Uterus (tissue), 4 donors: Measurements from ENCODE around the gene LRRC59. TPM values are rescaled to one million over a fixed set of nuclear protein-coding genes. Genes with fewer than 3 reads are reported as not detected.

Experiments
- DNase-seq, 2 donors: peaks; one replicate each; pipeline ENCODE4 v3.0.0-alpha.2; 2019 to 2020
- H3K27ac ChIP-seq, 2 donors: fragments of 200-600 bp; sonication (generic); 1 replicate in 1 of 2; 2 replicates in 1 of 2; pipeline ENCODE4 v1.5.1; 2016 to 2018
- H3K27me3 ChIP-seq, 2 donors: fragments of 200-600 bp; sonication (generic); one replicate each; pipeline ENCODE4 v1.5.1; 2018 to 2019; ENCODE audit warnings: control low read depth in 1 of 2
- H3K36me3 ChIP-seq, 2 donors: fragments of 200-600 bp; sonication (generic); one replicate each; pipeline ENCODE4 v1.5.1; 2019; ENCODE audit warnings: control low read depth in 1 of 2
- H3K4me1 ChIP-seq, 2 donors: fragments of 200-600 bp; sonication (generic); one replicate each; pipeline ENCODE4 v1.5.1; 2018 to 2019; ENCODE audit warnings: control low read depth in 1 of 2
- H3K4me3 ChIP-seq, 2 donors: fragments of 200-600 bp; sonication (generic); 1 replicate in 1 of 2; 2 replicates in 1 of 2; pipeline ENCODE4 v1.5.1; 2018 to 2019; ENCODE audit warnings: mild to moderate bottlenecking in 1 of 2
- H3K9me3 ChIP-seq, 2 donors: fragments of 200-600 bp; sonication (generic); one replicate each; pipeline ENCODE4 v1.5.1; 2019; ENCODE audit warnings: control low read depth in 1 of 2
- POLR2A ChIP-seq, 2 donors: fragments of 450-650 bp; IDR thresholded peaks; one replicate each; pipeline ENCODE4 v1.6.1; 2016; ENCODE audit warnings: antibody characterized with exemption in 2 of 2, mild to moderate bottlenecking in 1 of 2, moderate library complexity in 1 of 2
- intact Hi-C: fragments of 100-400 bp; cut with DNase I; formaldehyde crosslinking; loops from one replicate; pipeline ENCODE4 v1.15.1; 2023; ENCODE audit warnings: low total_unique reads
- total RNA-seq, 4 donors: library from RNA; depleted of rRNA in 3 of 4; stranded (reverse); fragments of >200 nt in 3 of 4; gene quantifications; one replicate each; pipeline versions ENCODE4 v1.1.0 to v1.2.4, GENCODE V29; 2014 to 2023
- TF ChIP-seq, protein P1 (sequence below), 4 experiments: fragments of 200-600 bp in 2 of 4; fragments of 450-650 bp in 2 of 4; sonication (generic) in 2 of 4; IDR thresholded peaks; one replicate each; pipeline ENCODE4 v1.5.1; 2016 to 2019; ENCODE audit warnings: antibody characterized with exemption in 4 of 4, mild to moderate bottlenecking in 2 of 4, moderate library complexity in 1 of 4
- donor health status: DM: yes; HTN: yes; CAD: no.

LRRC59 gene
- total RNA-seq, 4 donors from 2014 or later, result 24.1 to 62.4 (median 47.1) TPM

DNA sequence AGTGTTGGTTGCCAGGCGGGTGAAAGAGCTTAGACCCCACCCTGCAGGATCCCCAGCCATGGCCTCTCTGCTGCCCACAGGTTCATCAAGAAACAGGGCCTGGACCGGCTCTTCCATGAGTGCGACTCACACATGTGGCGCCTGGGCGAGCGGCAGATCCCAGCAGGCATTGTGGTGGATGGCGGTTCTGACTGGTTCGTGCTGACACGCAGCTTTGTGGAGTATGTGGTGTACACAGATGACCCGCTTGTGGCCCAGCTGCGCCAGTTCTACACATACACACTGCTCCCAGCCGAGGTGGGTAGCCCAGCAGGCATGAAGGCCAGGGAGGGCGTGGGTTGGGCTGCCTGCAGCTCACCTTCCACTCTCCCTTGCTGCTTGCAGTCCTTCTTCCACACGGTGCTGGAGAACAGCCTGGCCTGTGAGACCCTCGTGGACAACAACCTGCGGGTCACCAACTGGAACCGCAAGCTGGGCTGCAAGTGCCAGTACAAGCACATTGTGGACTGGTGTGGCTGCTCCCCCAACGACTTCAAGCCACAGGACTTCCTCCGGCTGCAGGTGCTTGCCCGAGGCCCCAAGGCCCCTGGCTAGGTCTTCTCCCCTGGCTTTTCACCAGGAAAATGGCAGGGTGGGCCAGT lies 41.5 kb downstream of the LRRC59 start:
- TF ChIP-seq POLR2A (IDR thresholded peaks at IDR 0.05), result no peak
- TF ChIP-seq, protein P1, sequence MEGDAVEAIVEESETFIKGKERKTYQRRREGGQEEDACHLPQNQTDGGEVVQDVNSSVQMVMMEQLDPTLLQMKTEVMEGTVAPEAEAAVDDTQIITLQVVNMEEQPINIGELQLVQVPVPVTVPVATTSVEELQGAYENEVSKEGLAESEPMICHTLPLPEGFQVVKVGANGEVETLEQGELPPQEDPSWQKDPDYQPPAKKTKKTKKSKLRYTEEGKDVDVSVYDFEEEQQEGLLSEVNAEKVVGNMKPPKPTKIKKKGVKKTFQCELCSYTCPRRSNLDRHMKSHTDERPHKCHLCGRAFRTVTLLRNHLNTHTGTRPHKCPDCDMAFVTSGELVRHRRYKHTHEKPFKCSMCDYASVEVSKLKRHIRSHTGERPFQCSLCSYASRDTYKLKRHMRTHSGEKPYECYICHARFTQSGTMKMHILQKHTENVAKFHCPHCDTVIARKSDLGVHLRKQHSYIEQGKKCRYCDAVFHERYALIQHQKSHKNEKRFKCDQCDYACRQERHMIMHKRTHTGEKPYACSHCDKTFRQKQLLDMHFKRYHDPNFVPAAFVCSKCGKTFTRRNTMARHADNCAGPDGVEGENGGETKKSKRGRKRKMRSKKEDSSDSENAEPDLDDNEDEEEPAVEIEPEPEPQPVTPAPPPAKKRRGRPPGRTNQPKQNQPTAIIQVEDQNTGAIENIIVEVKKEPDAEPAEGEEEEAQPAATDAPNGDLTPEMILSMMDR (IDR thresholded peaks at IDR 0.05), result no peak

DNA sequence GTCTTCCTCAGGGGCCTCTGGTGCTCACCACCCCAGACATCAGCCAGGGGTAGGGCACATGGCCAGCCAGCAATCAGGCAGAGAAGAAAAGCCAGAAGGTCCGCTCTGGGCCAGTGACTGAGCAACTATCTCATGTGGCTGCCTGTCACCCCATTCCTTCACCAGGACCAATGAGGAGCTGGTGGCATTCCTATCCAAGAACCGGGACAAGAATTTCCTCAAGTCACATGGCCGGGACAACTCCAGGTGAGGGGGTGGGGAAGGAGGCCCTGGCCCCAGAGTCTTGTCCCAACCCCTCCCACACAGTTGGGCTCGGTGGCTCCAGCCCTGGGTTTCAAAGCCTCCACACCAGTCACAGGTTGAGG lies 42.0 kb downstream of the LRRC59 start:
- no peak overlapping the region for H3K4me3 ChIP-seq
- H3K4me1 ChIP-seq, result no peaks in the 10 kb centered on the region
- intact Hi-C loops, result no loop called here
- no peak overlapping the region for H3K27ac ChIP-seq
- no peak for DNase-seq
- TF ChIP-seq, protein P1 (IDR thresholded peaks at IDR 0.05), result no peak
- TF ChIP-seq POLR2A (IDR thresholded peaks at IDR 0.05), result no peak
- H3K36me3 ChIP-seq, result no peaks in the 10 kb centered on the region
- no peaks in the 10 kb centered on the region for H3K9me3 ChIP-seq
- no peaks in the 10 kb centered on the region for H3K27me3 ChIP-seq

More for the DNA sequence above, 41.5 kb downstream of the LRRC59 start:
- intact Hi-C loops, result no loop called here
- Histone ChIP-seq H3K27ac (no peak overlapping the region), H3K9me3 (no peaks in the 10 kb centered on the region), H3K4me1 (no peaks in the 10 kb centered on the region), H3K4me3 (no peak overlapping the region), H3K27me3 (no peaks in the 10 kb centered on the region), H3K36me3 (no peaks in the 10 kb centered on the region)
- DNase-seq, result no peak

DNA sequence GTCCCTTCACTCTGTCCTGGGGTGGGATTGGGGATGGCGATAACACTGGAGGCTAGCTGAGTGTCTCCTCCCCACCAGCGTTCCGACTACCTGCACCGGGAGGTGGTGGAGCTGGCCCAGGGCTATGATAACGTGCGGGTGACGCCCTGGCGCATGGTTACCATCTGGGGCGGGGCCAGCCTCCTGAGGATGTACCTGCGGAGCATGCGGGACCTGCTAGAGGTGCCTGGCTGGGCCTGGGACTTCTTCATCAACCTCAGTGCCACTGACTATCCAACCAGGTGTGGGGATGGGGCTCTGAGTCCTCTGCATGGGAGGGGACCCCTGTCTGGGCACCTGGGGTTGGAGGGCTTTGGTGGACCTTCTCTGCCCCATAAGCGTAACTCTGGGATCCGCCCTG lies 42.5 kb downstream of the LRRC59 start:
- no peak overlapping the region for H3K27ac ChIP-seq
- TF ChIP-seq, protein P1 (IDR thresholded peaks at IDR 0.05), result no peak
- TF ChIP-seq POLR2A (IDR thresholded peaks at IDR 0.05), result no peak
- no peak overlapping the region for H3K4me3 ChIP-seq
- no peaks in the 10 kb centered on the region for H3K36me3 ChIP-seq
- no peaks in the 10 kb centered on the region for H3K9me3 ChIP-seq
- intact Hi-C loops, result no loop called here
- H3K4me1 ChIP-seq, result no peaks in the 10 kb centered on the region
- no peak for DNase-seq
- H3K27me3 ChIP-seq, result no peaks in the 10 kb centered on the region

DNA sequence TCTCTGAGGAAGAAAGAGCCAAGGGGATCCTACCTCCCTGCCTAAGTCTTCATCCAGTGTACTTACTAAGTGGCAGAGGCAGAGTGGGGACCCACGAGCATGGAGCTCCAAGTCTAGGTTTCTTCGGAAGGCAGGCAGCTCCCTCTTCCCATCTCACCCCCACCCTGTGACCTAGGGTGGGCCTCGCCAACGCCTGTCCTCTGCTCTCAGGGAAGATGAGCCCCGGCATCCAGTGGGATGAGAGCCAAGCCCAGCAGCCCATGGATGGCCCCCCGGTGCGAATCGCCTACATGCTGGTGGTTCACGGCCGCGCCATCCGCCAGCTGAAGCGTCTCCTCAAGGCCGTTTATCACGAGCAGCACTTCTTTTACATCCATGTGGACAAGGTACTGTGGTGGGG lies 43.1 kb downstream of the LRRC59 start:
- intact Hi-C loops, result no loop called here
- H3K36me3 ChIP-seq, result no peaks in the 10 kb centered on the region
- H3K27ac ChIP-seq, result no peak overlapping the region
- no peak for DNase-seq
- no peaks in the 10 kb centered on the region for H3K9me3 ChIP-seq
- no peaks in the 10 kb centered on the region for H3K27me3 ChIP-seq
- no peaks in the 10 kb centered on the region for H3K4me1 ChIP-seq
- no peak overlapping the region for H3K4me3 ChIP-seq
- TF ChIP-seq POLR2A (IDR thresholded peaks at IDR 0.05), result no peak
- TF ChIP-seq, protein P1 (IDR thresholded peaks at IDR 0.05), result no peak

DNA sequence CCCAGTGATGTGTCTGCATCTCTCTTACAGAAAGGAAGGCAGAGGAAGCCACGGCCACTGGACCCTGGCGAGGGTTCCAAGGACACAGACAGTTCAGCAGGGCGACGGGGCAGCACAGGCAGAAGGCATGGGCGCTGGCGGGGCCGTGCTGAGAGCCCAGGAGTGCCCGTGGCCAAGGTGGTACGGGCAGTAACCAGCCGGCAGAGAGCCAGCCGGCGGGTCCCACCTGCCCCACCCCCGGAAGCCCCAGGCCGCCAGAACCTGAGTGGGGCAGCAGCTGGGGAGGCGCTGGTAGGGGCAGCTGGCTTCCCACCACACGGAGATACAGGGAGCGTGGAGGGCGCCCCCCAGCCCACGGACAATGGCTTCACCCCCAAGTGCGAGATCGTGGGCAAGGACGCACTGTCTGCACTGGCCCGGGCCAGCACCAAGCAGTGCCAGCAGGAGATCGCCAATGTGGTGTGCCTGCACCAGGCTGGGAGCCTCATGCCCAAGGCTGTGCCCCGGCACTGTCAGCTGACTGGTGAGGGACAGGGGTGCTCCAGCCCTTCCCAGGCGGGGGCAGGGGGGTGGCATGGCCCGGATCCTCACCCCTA lies 43.6 kb downstream of the LRRC59 start:
- no peak for DNase-seq
- no peaks in the 10 kb centered on the region for H3K36me3 ChIP-seq
- no peaks in the 10 kb centered on the region for H3K27me3 ChIP-seq
- H3K4me1 ChIP-seq, result no peaks in the 10 kb centered on the region
- no peak overlapping the region for H3K27ac ChIP-seq
- TF ChIP-seq, protein P1 (IDR thresholded peaks at IDR 0.05), result no peak
- H3K4me3 ChIP-seq, result no peak overlapping the region
- intact Hi-C loops, result no loop called here
- no peaks in the 10 kb centered on the region for H3K9me3 ChIP-seq
